HepG2 (cell line): Measurements from ENCODE around the gene TRIO. TPM values are rescaled to one million over a fixed set of nuclear protein-coding genes. Genes with fewer than 3 reads are reported as not detected.
A peak's percentile ranks its signal among the peaks of the same experiment; 100 is the strongest.

ENCODE experiments used
- ATF3 ChIP-seq: sonication (generic); formaldehyde crosslinking; IDR thresholded peaks from 2 replicates; pipeline ENCODE4 v1.4.0; 2020; ENCODE audit warnings: missing genetic modification reagents
- E2F1 ChIP-seq: sonication (generic); formaldehyde crosslinking; IDR thresholded peaks from 2 replicates; pipeline ENCODE4 v1.5.0; 2020; ENCODE audit warnings: missing genetic modification reagents
- FOXA1 ChIP-seq, 2 experiments: fragments of 450-650 bp in 1 of 2; sonication (generic) in 1 of 2; formaldehyde crosslinking in 1 of 2; IDR thresholded peaks; 2 replicates each; pipeline versions ENCODE4 v1.4.0 to v1.6.1; 2016 to 2020; ENCODE audit warnings: missing genetic modification reagents in 1 of 2
- FOXP1 ChIP-seq, 2 experiments: fragments of 450-650 bp in 1 of 2; IDR thresholded peaks; 2 replicates each; pipeline ENCODE4 v1.6.1; 2017 to 2018; ENCODE audit warnings: antibody characterized with exemption in 1 of 2
- HOXA7 ChIP-seq: sonication (generic); formaldehyde crosslinking; IDR thresholded peaks from 2 replicates; pipeline ENCODE4 v1.8.1; 2022; ENCODE audit warnings: mild to moderate bottlenecking, missing genetic modification reagents, moderate library complexity
- SAFB2 ChIP-seq: sonication (generic); formaldehyde crosslinking; IDR thresholded peaks from 2 replicates; pipeline ENCODE4 v1.5.1; 2020; ENCODE audit warnings: missing genetic modification reagents, low read depth, mild to moderate bottlenecking, borderline replicate concordance
- SNAPC5 ChIP-seq: sonication (generic); formaldehyde crosslinking; IDR thresholded peaks from 2 replicates; pipeline ENCODE4 v1.8.1; 2023; ENCODE audit warnings: mild to moderate bottlenecking, missing genetic modification reagents, borderline replicate concordance
- WIZ ChIP-seq: sonication (generic); formaldehyde crosslinking; IDR thresholded peaks from 2 replicates; pipeline ENCODE4 v1.5.1; 2020; ENCODE audit warnings: mild to moderate bottlenecking, missing genetic modification reagents
- ZBTB20 ChIP-seq: sonication (generic); formaldehyde crosslinking; IDR thresholded peaks from 2 replicates; pipeline ENCODE4 v1.8.1; 2023; ENCODE audit warnings: missing genetic modification reagents, low read depth, mild to moderate bottlenecking, borderline replicate concordance
- ZBTB25 ChIP-seq: IDR thresholded peaks from 2 replicates; pipeline ENCODE4 v1.6.1; 2018; ENCODE audit warnings: missing genetic modification reagents
- ZC3H13 ChIP-seq: sonication (generic); formaldehyde crosslinking; IDR thresholded peaks from 2 replicates; pipeline ENCODE4 v1.8.1; 2023; ENCODE audit warnings: mild to moderate bottlenecking, missing genetic modification reagents, moderate library complexity
- ZEB1 ChIP-seq: IDR thresholded peaks from 2 replicates; pipeline ENCODE4 v1.6.1; 2012; ENCODE audit warnings: mild to moderate bottlenecking, low read depth, inconsistent platforms; ENCODE audit not compliant: insufficient replicate concordance
- ZHX2 ChIP-seq, 2 experiments: sonication (generic) in 1 of 2; formaldehyde crosslinking in 1 of 2; IDR thresholded peaks; 2 replicates each; pipeline versions ENCODE4 v1.6.1 to v1.9.0; 2014 to 2022; ENCODE audit warnings: antibody characterized with exemption in 1 of 2, borderline replicate concordance in 1 of 2, inconsistent platforms in 1 of 2, low read depth in 1 of 2, missing genetic modification reagents in 1 of 2
- ZMYM2 ChIP-seq: sonication (generic); formaldehyde crosslinking; IDR thresholded peaks from 2 replicates; pipeline ENCODE4 v1.8.0; 2022; ENCODE audit warnings: mild to moderate bottlenecking, missing genetic modification reagents
- ZNF30 ChIP-seq: sonication (generic); formaldehyde crosslinking; IDR thresholded peaks from 2 replicates; pipeline ENCODE4 v1.5.0; 2020; ENCODE audit warnings: mild to moderate bottlenecking, missing genetic modification reagents
- ZNF34 ChIP-seq: sonication (generic); formaldehyde crosslinking; IDR thresholded peaks from 2 replicates; pipeline ENCODE4 v1.4.0; 2020; ENCODE audit warnings: mild to moderate bottlenecking, missing genetic modification reagents, borderline replicate concordance
- ZNF558 ChIP-seq: sonication (generic); formaldehyde crosslinking; IDR thresholded peaks from 2 replicates; pipeline ENCODE4 v1.9.0; 2022; ENCODE audit warnings: mild to moderate bottlenecking, missing genetic modification reagents, borderline replicate concordance
- ZNF883 ChIP-seq: sonication (generic); formaldehyde crosslinking; IDR thresholded peaks from 2 replicates; pipeline ENCODE4 v1.5.1; 2020; ENCODE audit warnings: mild to moderate bottlenecking, missing genetic modification reagents; ENCODE audit errors: not compliant biosample characterization
- polyA plus RNA-seq, 8 experiments: library from polyadenylated mRNA; depleted of rRNA in 3 of 8; stranded (reverse) in 7 of 8; unstranded in 1 of 8; fragments of >200 nt; fragmentation: Illumina TruSeq in 4 of 8; extraction: Trizol in 4 of 8; gene quantifications; 2 replicates each; pipeline versions ENCODE4 v1.2.1 to v1.2.3, GENCODE V29; 2011 to 2016; ENCODE audit warnings: low read depth in 4 of 8, missing spikeins in 1 of 8, mixed read lengths in 1 of 8; ENCODE audit not compliant: insufficient read depth in 1 of 8
- total RNA-seq, 5 experiments: library from RNA; depleted of rRNA; stranded (reverse); fragments of >200 nt; fragmentation: Illumina TruSeq; extraction: Trizol; gene quantifications; 2 replicates each; pipeline ENCODE4 v1.2.3, GENCODE V29; 2016; ENCODE audit warnings: low read depth in 1 of 5

The TRIO gene
- total and polyA plus RNA-seq, 2 of the 13 experiments (the other 11 are each of a cell fraction or from before 2014, with no cell fraction given): 45.2 to 45.9 TPM

GRCh38 chr5:14213813-14214585 is 70.9 kb downstream of the TRIO start (continued):
- no peak for TF ChIP-seq WIZ
- TF ChIP-seq ZNF34: no peak
- no peak; the same call in 1 of the 2 replicates for TF ChIP-seq ZNF558 (CRISPR knock-in tag)
- no peak for TF ChIP-seq ZBTB25 (CRISPR knock-in tag)
- TF ChIP-seq FOXA1 (IDR thresholded peaks at IDR 0.05): no peak
- TF ChIP-seq FOXA1 (CRISPR knock-in tag; IDR thresholded peaks at IDR 0.05): no peak
- TF ChIP-seq ZNF30 (CRISPR knock-in tag): no peak
- no peak for TF ChIP-seq ATF3 (CRISPR knock-in tag)
- TF ChIP-seq E2F1 (CRISPR knock-in tag): no peak
- no peak for TF ChIP-seq ZMYM2 (CRISPR knock-in tag)
- TF ChIP-seq ZBTB20 (CRISPR knock-in tag): no peak
- TF ChIP-seq HOXA7 (CRISPR knock-in tag): no peak
- TF ChIP-seq FOXP1 (IDR thresholded peaks at IDR 0.05): no peak
- TF ChIP-seq FOXP1 (CRISPR knock-in tag; IDR thresholded peaks at IDR 0.05): peak; percentile 50; the same call in 1 of the 2 replicates
- TF ChIP-seq ZHX2 (IDR thresholded peaks at IDR 0.05; ENCODE audit: low read depth): no peak
- TF ChIP-seq ZHX2 (CRISPR knock-in tag; IDR thresholded peaks at IDR 0.05; ENCODE audit: borderline replicate concordance): no peak
- TF ChIP-seq ZC3H13 (CRISPR knock-in tag): no peak
- no peak for TF ChIP-seq ZNF883 (CRISPR knock-in tag)
- no peak for TF ChIP-seq SNAPC5 (CRISPR knock-in tag)
- TF ChIP-seq ZEB1: peak; percentile 39
- TF ChIP-seq SAFB2 (CRISPR knock-in tag): no peak
